KOPT-K1 (cell line): ENCODE results near the gene SHISAL2B.
"Not testable (repeated sequence)": the region's sequence is repeated elsewhere in the genome, so short reads cannot be mapped to it uniquely, and the experiment has no call there.

Experiments
- H3K27ac ChIP-seq: fragments of 200-600 bp; sonication (generic); 2 replicates; pipeline ENCODE4 v1.5.1; 2016; ENCODE audit warnings: antibody characterized with exemption, mild to moderate bottlenecking, low read depth, low read length; ENCODE audit not compliant: poor library complexity, severe bottlenecking
- H3K36me3 ChIP-seq: fragments of 200-600 bp; sonication (generic); 2 replicates; pipeline ENCODE4 v1.5.1; 2017; ENCODE audit warnings: antibody characterized with exemption, mild to moderate bottlenecking, low read length, moderate library complexity; ENCODE audit not compliant: insufficient read depth
- H3K9me3 ChIP-seq: fragments of 200-600 bp; sonication (generic); 2 replicates; pipeline ENCODE4 v1.5.1; 2017; ENCODE audit warnings: antibody characterized with exemption, low read length, mild to moderate bottlenecking; ENCODE audit not compliant: insufficient read depth, poor library complexity, severe bottlenecking

Gene SHISAL2B

DNA sequence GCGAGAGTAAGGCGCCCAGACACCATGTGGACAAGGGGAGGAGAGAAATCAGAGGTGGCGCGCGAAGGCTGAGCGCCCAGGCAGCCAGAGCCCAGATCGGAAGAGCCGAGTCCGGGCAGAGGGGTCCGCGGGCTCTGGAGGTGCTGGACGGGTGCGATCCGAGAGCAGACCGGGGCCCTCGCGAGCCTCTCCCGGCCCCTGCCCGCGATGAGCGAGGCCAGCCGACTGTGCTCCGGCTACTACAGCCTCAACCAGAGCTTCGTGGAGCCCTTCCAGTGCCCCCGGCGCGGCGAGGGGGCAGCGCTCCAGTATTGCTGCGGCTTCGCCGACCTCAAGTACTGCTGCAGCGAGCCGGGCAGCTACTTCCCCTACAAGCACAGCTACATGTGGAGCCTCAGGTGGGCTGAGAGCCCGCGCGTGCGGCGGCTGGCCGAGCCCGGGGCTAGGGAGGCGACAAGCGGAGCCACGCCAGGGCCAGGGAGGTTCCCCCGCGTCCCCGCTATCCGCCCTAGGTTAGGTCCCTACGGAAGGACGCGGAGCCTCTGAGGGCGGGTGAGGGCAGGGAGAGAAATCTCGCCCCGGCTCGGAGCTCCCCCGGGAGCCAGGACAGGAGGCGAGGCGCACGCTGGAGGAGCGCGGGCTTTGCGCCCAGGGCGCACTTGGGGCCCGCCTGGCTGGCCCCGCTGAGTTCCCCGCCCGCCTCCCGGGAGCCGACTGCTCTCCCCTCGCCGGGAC, at the start of gene SHISAL2B:
Gene SHISAL2B, plus strand, starts transcription at position 87 of the 735 bp plus-strand sequence. Its CDS starts 121 bp downstream, at position 208.
- no peak within 1 kb of the TSS for H3K27ac ChIP-seq
- no peaks in the 10 kb centered on the region for H3K36me3 ChIP-seq
- H3K9me3 ChIP-seq: no peaks in the 10 kb centered on the region

DNA sequence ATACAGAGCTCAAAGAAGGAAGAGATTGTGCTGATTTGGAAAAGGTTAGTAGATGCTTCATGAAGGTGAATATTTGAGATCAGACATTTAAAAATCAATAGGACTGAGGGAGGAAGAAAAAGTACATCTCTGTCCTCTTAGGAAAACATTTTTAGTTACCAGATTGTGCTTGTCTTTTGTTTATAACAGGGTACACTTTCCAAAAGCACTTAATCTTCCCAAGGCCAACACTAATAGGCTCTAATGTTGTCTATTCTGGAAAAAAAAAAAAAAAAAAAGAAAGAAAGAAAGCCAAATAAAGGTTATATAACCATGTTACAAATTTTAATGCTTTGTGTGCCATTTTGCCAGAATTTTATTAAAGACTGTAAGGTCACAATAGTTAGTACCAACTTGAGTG, 45.5 kb upstream of the SHISAL2B start:
- Histone ChIP-seq H3K27ac (no peak overlapping the region), H3K36me3 (no peaks in the 10 kb centered on the region)

DNA sequence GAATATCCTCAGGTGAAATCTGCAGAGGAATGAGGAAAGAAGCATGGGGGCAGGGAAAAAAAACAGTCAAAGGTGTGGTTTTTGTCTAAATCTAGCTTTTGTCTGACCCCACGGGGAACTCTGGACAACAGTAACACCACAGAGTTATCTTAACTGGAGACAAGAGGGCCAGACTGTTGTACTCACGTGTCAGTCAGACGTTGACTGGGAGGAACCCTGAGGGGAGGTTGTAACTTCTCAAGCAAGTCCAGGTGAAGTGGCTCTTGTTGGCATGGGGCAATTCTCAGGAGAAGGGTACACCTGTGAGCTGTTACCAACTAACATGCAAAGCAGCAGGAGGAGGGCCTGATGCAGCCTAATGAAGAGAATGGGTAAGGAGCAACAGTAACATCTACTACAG, 44.1 kb upstream of the SHISAL2B start:
- H3K9me3 ChIP-seq: no peaks in the 10 kb centered on the region
- no peaks in the 10 kb centered on the region for H3K36me3 ChIP-seq
- no peak overlapping the region for H3K27ac ChIP-seq

More for the DNA sequence above, 45.5 kb upstream of the SHISAL2B start:
- H3K9me3 ChIP-seq: no peaks in the 10 kb centered on the region

DNA sequence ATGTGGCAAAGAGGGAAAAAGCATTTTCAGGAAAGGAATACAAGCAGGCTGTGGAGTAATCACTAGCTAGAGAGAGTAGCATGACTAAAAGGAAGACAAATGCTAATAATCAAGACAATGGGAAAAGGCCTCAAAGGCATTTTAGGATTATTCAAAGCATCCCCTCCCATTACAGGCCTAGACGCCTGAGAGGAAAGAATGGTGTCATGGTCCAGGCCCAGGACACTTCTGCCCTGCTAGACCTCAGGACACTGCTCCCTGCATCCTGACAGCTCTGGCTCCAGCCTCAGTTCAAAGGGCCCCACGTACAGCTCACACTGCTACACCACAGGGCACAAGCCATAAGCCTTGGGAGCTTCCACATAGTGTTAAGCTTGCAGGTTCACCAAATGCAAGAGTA, 40.8 kb upstream of the SHISAL2B start:
- H3K9me3 ChIP-seq: peaks cover 8% of the 10 kb centered on the region

DNA sequence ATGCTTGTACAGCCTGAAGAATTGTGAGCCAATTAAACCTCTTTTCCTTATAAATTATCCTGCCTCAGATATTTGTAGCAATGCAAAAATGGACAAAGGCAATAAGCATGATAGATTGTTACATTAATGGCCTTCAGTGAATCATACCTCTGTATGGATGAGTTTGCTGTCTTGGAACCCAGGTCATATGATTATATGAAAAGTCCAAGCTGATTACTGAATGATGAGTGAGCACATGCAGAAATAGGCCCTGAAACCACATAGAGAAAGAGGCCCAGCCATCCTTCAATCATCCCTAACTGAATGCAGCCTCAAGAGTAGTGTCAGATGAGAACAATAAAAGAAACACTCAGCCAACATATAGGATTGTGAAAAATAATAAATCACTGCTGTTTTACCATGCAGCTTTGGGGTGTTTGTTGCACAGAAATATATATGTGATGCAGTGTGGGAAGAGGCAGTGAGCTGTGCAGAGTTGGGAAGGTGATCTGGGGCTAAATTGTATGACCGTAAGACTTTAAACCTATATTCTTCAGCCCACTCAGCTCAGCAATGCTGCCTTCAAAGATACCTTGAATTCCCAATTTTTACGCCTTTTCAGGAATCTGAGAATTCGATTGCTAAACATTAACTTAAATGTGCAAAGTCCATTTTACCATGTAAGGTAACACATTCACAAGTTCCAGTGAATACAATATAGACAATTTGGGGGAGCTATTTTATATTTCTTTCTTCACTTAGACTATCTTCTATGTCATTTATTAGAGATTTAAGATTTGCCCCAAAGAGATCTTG, 36.3 kb upstream of the SHISAL2B start:
- peaks cover 8% of the 10 kb centered on the region for H3K9me3 ChIP-seq
- no peak overlapping the region for H3K27ac ChIP-seq
- H3K36me3 ChIP-seq: no peaks in the 10 kb centered on the region

More for the DNA sequence above, 40.8 kb upstream of the SHISAL2B start:
- H3K27ac ChIP-seq: no peak overlapping the region
- no peaks in the 10 kb centered on the region for H3K36me3 ChIP-seq

DNA sequence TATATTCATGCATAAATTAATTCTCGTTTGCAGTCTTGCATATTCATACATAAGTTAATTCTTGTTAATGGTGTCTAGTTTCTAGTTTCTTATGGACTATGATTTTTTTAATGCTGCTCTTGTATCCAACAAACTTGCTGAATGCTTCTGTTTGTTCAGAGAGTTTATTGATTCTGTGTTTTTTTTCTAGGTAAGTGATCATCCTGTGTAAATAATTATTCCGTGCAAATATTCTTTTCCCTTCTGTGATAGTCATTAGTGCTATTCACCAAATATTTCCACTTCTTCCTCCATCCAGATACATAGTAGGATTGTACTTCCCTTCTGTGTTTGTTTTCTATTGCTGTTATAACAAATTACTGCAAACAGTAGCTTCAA, 35.8 kb upstream of the SHISAL2B start:
- H3K36me3 ChIP-seq: no peaks in the 10 kb centered on the region
- no peak overlapping the region for H3K27ac ChIP-seq
- H3K9me3 ChIP-seq: peaks cover 8% of the 10 kb centered on the region

DNA sequence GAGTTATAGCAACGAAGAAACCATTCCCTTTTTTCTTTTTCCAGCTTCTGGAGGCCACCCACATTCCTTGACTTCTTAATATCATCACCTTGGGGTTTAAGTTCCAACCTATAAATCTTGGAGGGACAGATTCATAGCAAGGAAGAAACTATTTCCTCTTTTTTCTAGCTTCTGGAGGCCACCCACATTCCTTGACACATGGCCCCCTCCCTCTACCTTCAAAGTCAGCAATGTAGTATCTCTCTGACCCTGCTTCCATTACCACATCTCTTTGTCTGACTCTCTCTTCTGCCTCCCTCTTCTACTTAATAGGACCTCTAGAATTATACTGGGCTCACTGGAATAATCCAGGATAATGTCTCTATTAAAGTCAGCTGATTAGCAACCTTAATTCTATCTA, 34.7 kb upstream of the SHISAL2B start:
- no peak overlapping the region for H3K27ac ChIP-seq
- H3K9me3 ChIP-seq: peaks cover 8% of the 10 kb centered on the region
- no peaks in the 10 kb centered on the region for H3K36me3 ChIP-seq

DNA sequence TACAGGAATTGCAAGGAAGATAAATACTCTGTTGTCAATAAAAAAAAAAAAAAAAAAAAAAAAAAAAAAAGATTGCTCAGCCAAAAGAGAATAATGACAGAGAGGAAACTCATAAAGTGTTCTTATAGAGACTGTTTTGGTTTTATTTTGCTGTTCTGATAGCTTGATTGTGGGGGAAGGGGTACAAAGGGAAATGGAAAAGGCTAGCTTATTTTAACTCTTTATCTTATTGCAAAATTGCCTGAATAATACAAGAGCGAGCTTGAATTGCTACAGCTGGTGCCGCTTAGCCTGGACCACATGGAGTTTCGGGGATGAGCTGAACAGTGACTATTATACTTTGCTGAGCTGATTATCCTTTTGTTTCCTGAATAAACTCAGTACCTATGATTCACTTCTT, 31.0 kb upstream of the SHISAL2B start:
- Histone ChIP-seq H3K9me3 (no peaks in the 10 kb centered on the region), H3K27ac (no peak overlapping the region), H3K36me3 (no peaks in the 10 kb centered on the region)

DNA sequence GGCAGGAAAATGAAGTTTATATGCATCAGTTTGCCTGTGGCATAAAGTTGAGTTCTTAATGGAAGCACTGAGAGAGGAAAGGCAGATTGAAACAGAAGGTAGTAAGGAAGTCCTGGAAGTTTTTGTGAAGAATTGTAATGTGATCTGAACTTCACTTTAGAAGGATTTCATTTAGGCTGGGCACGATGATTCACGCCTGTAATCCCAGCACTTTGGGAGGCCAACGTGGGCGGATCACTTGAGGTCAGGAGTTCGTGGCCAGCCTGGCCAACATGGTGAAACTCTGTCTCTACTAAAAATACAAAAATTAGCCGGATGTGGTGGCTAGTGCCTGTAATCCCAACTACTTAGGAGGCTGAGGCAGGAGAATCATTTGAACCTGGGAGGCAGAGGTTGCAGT, 27.1 kb upstream of the SHISAL2B start:
- not testable (repeated sequence) for H3K36me3 ChIP-seq, H3K27ac ChIP-seq, H3K9me3 ChIP-seq

DNA sequence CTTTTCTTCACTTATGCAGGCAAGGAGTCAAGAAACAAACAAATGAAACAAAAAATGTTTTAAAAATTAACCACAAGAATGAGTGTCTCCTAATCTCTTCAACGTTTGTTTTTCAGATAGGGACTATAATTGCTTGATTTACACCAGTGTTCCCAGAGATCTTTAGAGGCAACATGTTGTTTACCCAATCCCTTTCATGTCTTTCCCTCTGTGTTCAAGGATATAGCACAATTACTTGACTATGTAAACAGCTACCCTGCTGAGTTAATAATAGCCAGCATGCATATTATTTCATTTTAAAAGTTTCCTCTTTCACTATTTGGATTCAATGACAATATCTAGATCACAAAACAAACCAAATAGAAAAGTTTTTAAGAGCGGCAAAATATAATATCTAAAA, 25.1 kb upstream of the SHISAL2B start:
- Histone ChIP-seq H3K36me3 (no peaks in the 10 kb centered on the region), H3K27ac (no peak overlapping the region), H3K9me3 (no peaks in the 10 kb centered on the region)

DNA sequence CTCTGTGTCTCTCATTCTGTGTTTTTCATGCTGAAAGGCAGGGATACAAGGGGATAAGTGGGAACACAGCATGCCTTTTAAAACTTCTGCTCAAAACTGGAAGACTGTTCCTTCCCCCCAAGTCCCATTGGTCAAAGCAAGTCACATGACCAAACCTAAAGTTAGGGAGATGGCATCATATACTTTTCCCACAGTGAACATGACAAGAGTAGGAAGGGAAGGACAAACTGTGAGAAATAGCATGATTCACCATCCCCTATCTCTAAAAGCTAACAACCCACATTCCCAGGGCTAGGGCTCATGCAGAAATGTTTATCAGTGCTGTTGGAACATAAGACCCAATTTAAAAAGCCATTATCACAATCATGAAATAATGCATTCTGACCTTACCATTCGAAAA, 24.2 kb upstream of the SHISAL2B start:
- Histone ChIP-seq H3K36me3 (no peaks in the 10 kb centered on the region), H3K27ac (no peak overlapping the region), H3K9me3 (no peaks in the 10 kb centered on the region)

DNA sequence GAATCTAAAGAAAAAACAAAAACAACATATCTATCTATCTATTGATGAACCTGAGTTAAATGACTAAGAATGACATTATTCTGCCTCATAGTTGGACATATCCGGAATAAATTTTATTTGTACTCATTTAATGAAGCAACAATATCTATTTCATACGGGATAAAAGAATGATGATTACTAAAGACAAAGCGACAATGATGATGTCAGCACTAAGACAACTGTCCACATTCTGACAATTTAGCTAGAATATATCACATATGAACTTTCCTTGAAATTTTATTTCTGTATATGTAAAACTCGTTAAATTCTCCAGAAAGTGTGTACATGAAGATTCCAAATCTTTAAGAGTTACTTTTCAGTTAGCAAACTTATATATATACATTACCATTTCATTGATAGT, 23.2 kb upstream of the SHISAL2B start:
- Histone ChIP-seq H3K27ac (no peak overlapping the region), H3K36me3 (no peaks in the 10 kb centered on the region), H3K9me3 (no peaks in the 10 kb centered on the region)

DNA sequence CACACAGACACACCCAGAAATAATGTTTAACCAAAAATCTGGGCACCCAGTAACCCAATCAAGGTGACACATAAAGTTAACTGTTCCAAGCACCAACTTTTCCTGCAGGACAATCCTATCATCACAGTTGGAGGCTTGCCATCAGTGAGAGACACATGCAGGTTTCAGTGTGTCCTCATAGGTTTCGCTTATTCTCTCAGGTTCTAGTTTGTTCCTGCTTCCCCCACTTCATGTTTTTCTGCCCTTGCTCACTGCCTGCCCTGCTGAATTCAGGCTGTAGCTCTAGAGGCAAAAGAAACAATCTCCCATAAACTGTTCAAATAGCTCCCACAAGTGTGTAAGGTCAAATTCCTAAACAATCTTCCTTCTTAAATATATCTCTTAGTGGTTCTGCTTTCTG, 20.0 kb upstream of the SHISAL2B start:
- no peak overlapping the region for H3K27ac ChIP-seq
- no peaks in the 10 kb centered on the region for H3K9me3 ChIP-seq
- H3K36me3 ChIP-seq: no peaks in the 10 kb centered on the region

DNA sequence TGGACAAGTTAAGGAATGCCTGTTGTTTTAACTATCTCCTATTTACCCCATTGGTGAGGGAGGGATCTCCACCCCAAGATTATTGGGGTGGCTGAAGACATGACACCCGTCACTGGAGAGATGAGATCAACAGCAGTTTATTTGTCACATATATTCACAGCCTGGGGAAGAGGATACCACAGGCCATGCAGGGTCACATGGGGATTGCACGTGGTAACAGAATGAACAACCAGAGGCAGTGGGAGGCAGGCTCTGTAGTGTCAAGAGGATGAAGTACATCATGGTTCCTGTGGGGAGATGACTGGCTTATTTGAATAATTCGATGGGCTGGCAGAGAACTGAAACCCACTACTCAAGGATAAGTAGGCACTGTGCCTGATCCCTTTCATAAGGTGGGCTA, 18.6 kb upstream of the SHISAL2B start:
- H3K27ac ChIP-seq: no peak overlapping the region
- no peaks in the 10 kb centered on the region for H3K36me3 ChIP-seq
- H3K9me3 ChIP-seq: no peaks in the 10 kb centered on the region

DNA sequence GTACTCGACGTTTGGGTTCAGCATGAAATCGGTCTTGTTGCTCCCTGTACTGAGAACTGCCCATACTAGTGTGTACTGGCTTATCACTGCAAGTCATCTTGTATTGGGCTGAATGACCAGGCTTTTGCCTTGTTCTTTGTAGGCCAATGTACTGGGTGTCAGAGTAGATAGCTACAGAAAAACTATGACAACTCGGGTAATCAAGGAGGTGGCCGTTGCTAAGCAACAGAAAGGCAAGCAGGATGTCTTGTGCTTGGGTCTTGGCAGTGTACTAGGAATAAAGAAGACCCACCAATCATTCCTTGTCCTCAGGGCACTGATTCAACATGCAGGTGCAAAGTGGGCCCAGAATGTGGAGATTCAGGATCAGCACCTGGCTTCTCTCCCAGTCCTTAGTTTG, 11.9 kb upstream of the SHISAL2B start:
- Histone ChIP-seq H3K27ac (no peak overlapping the region), H3K36me3 (no peaks in the 10 kb centered on the region)

DNA sequence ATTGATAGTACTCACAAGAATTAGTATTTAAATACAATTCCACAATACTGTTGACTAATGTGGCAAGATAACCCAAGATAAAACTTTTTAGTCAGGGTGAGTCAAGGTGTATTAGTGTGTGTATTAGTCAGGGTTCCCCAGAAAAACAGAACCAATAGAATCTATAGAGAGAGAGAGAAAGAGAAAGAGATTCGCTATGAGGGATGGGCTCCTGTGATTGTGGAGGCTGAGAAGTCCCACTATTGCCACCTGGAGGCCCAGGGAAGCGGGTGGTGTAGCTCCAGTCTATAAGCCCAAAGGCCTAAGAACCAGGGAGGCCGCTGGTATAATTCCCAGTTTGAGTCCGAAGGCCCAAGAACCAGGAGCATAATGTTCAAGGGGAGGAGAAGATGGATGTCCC, 10.0 kb upstream of the SHISAL2B start:
- H3K36me3 ChIP-seq: no peaks in the 10 kb centered on the region

More for the DNA sequence above, 11.9 kb upstream of the SHISAL2B start:
- H3K9me3 ChIP-seq: no peaks in the 10 kb centered on the region

More for the DNA sequence above, 10.0 kb upstream of the SHISAL2B start:
- H3K27ac ChIP-seq: no peak overlapping the region
- no peaks in the 10 kb centered on the region for H3K9me3 ChIP-seq
